AG04450 (cell line): ENCODE results near the gene PPP2R5C. TPM values are rescaled to one million over a fixed set of nuclear protein-coding genes. Genes with fewer than 3 reads are reported as not detected.

ENCODE experiments used
- CTCF ChIA-PET: fragments of 300-600, 350-600 bp; formaldehyde crosslinking; extraction: SDS; loops from one replicate; lab custom pipeline; 2022; ENCODE audit warnings: antibody characterized with exemption, inconsistent platforms; lab: Charles Lee
- POLR2A ChIA-PET: fragments of 350-600 bp; formaldehyde crosslinking; extraction: SDS; loops from one replicate; lab custom pipeline; 2021; ENCODE audit warnings: antibody characterized with exemption, inconsistent platforms; lab: Yijun Ruan, JAX
- DNase-seq: peaks from one replicate; pipeline ENCODE4 v3.0.0-alpha.2; 2011; ENCODE audit warnings: low read depth, low spot score
- H3K27ac ChIP-seq: one replicate; pipeline ENCODE4 v1.5.1; 2012; ENCODE audit warnings: low read depth, low read length, control low read depth
- H3K27me3 ChIP-seq: one replicate; pipeline ENCODE4 v1.6.0; 2012; ENCODE audit warnings: low read length; ENCODE audit not compliant: control insufficient read depth, insufficient read depth
- H3K4me3 ChIP-seq: 2 replicates; pipeline ENCODE4 v1.5.1; 2011; ENCODE audit warnings: mild to moderate bottlenecking, low read depth, low read length, control low read depth
- H3K9me3 ChIP-seq: 2 replicates; pipeline ENCODE4 v1.5.1; 2012; ENCODE audit warnings: low read length; ENCODE audit not compliant: control insufficient read depth, insufficient read depth
- CTCF ChIP-seq: IDR thresholded peaks from 2 replicates; pipeline ENCODE4 v1.5.1; 2011; ENCODE audit warnings: low read depth, low read length, control low read depth, inconsistent platforms
- polyA plus RNA-seq: library from polyadenylated mRNA; depleted of rRNA; stranded (reverse); fragments of >200 nt; gene quantifications from 2 replicates; pipeline ENCODE4 v1.2.3, GENCODE V29; 2011

Gene PPP2R5C
- polyA plus RNA-seq, 1 experiment: 140 TPM

GRCh38 chr14:101732118-101732517 is 29.4 kb upstream of the PPP2R5C start:
- no peak for TF ChIP-seq CTCF
- Histone ChIP-seq H3K9me3 (0 out of 2 replicates have a peak, but pooled peaks cover 3% of the 10 kb centered on the region), H3K27me3 (peaks cover 10% of the 10 kb centered on the region), H3K4me3 (no peak overlapping the region), H3K27ac (no peak overlapping the region)
- ChIA-PET POLR2A (interaction anchor here (0.7 kb wide), 1 partner anchor 39 kb away, joined by 4 read pairs; no protein-coding TSS in a partner anchor), CTCF (interaction anchor here (1.1 to 1.6 kb wide), 2 partner anchors 25 to 39 kb away, joined by 3 read pairs; no protein-coding TSS in a partner anchor)
- DNase-seq: no peak

- ChIA-PET CTCF (no interaction called here), POLR2A (no interaction called here)
- Histone ChIP-seq H3K4me3 (no peak overlapping the region), H3K9me3 (0 out of 2 replicates have a peak, but pooled peaks cover 3% of the 10 kb centered on the region), H3K27me3 (peaks cover 7% of the 10 kb centered on the region), H3K27ac (no peak overlapping the region)
- TF ChIP-seq CTCF: no peak
- no peak for DNase-seq
Observed at GRCh38 chr14:101733211-101733610, 28.3 kb upstream of the PPP2R5C start.

DNA sequence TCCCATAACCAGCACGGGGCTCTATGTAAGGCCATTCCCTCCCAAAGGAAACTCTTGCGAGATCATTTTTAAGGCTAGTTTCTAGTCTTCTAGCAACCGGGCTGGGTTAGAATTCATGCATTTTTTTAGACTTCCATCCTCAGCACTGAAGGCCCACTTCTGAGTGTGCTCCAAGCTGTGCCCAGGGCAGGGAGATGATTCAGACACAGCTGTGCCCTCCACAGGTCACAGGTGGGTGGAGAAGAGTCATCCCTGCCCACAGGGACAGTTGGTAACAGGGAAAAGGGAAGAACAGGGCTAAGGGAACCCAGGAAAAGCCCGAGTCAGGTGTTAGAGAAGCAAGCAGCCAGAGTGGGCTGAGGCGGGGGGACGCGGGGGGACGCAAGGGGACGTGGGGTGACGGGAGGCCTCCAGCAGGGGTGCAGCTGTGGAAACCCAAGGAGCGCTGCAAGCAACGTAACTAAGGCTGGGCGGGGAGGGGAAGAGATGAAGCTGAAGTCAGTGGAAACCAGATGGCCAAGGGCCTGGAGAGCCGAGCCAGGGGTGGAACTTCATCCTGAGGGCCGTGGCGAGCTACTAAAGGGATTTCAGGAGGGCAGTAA is 27.2 kb upstream of the PPP2R5C start:
- TF ChIP-seq CTCF: no peak
- no peak overlapping the region for H3K27ac ChIP-seq
- peaks cover 13% of the 10 kb centered on the region for H3K27me3 ChIP-seq
- 0 out of 2 replicates have a peak, but pooled peaks cover 3% of the 10 kb centered on the region for H3K9me3 ChIP-seq
- DNase-seq: no peak
- CTCF ChIA-PET: no interaction called here
- H3K4me3 ChIP-seq: no peak overlapping the region
- POLR2A ChIA-PET: no interaction called here

DNA sequence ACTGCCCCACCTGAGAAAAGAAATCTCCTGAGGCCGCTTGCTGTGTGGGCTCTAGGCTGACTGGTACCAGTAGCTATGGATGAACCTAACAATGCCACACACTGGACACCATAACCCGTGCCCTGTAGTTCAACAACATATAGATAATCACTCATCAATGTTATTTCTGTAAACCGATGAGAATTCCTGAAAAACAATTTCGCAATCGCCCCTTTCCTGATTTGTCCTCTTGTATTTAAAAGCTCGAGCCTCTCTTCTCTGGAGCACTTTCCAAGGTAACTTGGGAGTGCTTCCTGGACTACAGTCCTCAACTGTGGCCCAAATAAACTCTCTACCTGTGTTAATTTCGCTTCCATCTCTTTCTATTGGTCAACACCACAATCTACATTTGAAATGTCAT is 26.1 kb upstream of the PPP2R5C start:
- peaks cover 13% of the 10 kb centered on the region for H3K27me3 ChIP-seq
- CTCF ChIA-PET: no interaction called here
- DNase-seq: no peak
- no peak for TF ChIP-seq CTCF
- H3K27ac ChIP-seq: no peak overlapping the region
- peaks cover 3% of the 10 kb centered on the region; the same call in 1 of the 2 replicates for H3K9me3 ChIP-seq
- POLR2A ChIA-PET: no interaction called here
- H3K4me3 ChIP-seq: no peak overlapping the region

DNA sequence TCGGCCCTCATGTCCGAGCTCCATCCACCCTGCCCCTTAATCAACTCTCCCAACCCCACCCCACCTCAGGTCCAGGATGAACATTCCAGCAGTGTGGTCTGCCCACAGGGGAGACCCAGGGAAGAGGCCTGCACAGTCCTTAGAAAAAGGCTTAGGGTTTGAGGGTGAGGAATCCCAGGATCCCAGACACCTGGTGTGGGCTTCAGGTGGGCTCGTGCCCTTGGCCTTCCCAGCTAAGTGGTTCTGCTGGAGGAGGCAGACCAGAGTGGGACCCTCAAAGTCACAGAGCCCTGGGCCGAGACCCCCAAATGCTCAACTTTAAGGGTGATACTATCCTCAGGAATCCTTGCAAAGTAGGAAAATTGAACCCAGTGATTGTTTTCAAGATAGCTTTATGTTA is 25.4 kb upstream of the PPP2R5C start:
- peaks cover 9% of the 10 kb centered on the region for H3K9me3 ChIP-seq
- POLR2A ChIA-PET: no interaction called here
- TF ChIP-seq CTCF: no peak
- CTCF ChIA-PET: no interaction called here
- H3K4me3 ChIP-seq: no peak overlapping the region
- no peak overlapping the region for H3K27ac ChIP-seq
- H3K27me3 ChIP-seq: peaks cover 13% of the 10 kb centered on the region
- DNase-seq: no peak
